Gastroesophageal sphincter (tissue), 3 donors: ENCODE measurements around the gene ARMS2.

ENCODE experiments used
- EP300 ChIP-seq: sonication (generic); formaldehyde crosslinking; IDR thresholded peaks from one replicate; pipeline ENCODE4 v1.6.1; 2017; ENCODE audit warnings: antibody characterized with exemption, mild to moderate bottlenecking
- POLR2A ChIP-seq, 2 donors: fragments of 450-650 bp; IDR thresholded peaks; one replicate each; pipeline ENCODE4 v1.6.1; 2017; ENCODE audit warnings: antibody characterized with exemption in 2 of 2, mild to moderate bottlenecking in 2 of 2, moderate library complexity in 1 of 2
- POLR2AphosphoS5 ChIP-seq: sonication (generic); formaldehyde crosslinking; IDR thresholded peaks from one replicate; pipeline ENCODE4 v1.6.1; 2017; ENCODE audit warnings: antibody characterized with exemption
- TF ChIP-seq, protein P1 (sequence below), 4 experiments: fragments of 200-600 bp in 2 of 4; fragments of 450-650 bp in 2 of 4; sonication (generic) in 1 of 4; IDR thresholded peaks; one replicate each; pipeline ENCODE4 v1.5.1; 2017 to 2019; ENCODE audit warnings: antibody characterized with exemption in 4 of 4, mild to moderate bottlenecking in 2 of 4, moderate library complexity in 2 of 4

DNA sequence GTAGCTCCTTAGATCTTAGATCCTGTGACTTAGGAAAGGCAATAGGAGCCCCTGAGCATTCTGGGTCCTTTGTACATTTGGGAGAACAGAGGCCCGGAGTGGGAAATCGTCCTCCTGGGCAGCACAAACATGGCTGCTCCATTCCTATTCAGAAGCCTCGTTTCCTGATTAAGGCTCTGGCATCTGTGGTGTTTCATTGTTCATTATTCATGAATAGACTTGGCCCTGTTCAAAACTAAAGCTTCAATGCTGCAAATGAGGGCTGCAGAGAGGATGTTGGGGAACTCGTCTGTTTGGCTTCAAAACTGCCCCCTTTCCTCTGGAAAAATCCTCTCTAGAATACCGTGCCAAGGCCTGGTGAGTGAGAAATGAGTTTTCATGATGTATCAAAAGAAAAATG is 3.5 kb downstream of the ARMS2 start:
- TF ChIP-seq, protein P1, sequence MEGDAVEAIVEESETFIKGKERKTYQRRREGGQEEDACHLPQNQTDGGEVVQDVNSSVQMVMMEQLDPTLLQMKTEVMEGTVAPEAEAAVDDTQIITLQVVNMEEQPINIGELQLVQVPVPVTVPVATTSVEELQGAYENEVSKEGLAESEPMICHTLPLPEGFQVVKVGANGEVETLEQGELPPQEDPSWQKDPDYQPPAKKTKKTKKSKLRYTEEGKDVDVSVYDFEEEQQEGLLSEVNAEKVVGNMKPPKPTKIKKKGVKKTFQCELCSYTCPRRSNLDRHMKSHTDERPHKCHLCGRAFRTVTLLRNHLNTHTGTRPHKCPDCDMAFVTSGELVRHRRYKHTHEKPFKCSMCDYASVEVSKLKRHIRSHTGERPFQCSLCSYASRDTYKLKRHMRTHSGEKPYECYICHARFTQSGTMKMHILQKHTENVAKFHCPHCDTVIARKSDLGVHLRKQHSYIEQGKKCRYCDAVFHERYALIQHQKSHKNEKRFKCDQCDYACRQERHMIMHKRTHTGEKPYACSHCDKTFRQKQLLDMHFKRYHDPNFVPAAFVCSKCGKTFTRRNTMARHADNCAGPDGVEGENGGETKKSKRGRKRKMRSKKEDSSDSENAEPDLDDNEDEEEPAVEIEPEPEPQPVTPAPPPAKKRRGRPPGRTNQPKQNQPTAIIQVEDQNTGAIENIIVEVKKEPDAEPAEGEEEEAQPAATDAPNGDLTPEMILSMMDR (IDR thresholded peaks at IDR 0.05), result no peak
- TF ChIP-seq POLR2AphosphoS5, result no peak
- no peak for TF ChIP-seq POLR2A (IDR thresholded peaks at IDR 0.05)
- TF ChIP-seq EP300, result no peak
